Medulla oblongata (tissue), 1 donor: Measurements from ENCODE around the gene PDE8B.

Experiments used
- DNase-seq: peaks from one replicate; pipeline ENCODE4 v3.0.0-alpha.2; 2015; ENCODE audit errors: extremely low spot score

The PDE8B gene

DNA sequence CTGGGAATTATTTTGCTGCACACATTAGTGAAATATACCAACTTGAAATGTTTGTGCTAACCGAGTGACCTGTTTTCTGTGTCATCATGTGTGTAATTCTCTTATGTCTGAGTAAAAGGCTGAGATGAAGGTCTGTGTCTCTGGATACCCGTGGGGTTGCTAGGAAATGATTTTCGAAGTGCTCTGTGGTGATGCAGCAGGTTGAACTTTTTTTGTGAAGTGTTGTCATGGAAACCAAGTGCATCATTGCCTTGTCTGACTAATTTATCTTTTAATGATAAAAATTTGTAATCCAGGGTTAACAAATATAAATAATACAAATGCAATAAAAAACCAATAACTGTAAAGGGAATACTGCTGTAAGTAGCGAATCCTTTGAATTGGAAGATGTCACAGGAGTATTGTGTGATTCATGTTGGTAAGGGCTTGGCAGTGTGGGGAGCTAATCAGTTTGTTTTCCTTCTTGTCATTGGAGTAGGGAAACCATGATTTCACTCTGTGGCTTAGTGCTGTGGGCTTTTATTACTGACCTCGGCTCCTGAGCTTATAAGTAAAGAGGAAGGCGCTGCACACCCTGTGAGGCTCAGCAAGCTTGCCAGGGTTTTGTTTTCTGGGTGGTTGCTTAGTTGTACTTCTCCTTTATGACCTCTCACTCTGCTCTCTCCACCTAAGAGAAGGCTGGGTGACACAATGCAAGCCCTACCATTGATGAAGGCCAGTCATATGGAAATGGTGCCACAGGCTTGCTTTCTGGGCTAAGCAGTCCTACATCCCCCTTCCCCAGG lies 22.3 kb downstream of the PDE8B start:
- DNase-seq: peak; percentile 52

DNA sequence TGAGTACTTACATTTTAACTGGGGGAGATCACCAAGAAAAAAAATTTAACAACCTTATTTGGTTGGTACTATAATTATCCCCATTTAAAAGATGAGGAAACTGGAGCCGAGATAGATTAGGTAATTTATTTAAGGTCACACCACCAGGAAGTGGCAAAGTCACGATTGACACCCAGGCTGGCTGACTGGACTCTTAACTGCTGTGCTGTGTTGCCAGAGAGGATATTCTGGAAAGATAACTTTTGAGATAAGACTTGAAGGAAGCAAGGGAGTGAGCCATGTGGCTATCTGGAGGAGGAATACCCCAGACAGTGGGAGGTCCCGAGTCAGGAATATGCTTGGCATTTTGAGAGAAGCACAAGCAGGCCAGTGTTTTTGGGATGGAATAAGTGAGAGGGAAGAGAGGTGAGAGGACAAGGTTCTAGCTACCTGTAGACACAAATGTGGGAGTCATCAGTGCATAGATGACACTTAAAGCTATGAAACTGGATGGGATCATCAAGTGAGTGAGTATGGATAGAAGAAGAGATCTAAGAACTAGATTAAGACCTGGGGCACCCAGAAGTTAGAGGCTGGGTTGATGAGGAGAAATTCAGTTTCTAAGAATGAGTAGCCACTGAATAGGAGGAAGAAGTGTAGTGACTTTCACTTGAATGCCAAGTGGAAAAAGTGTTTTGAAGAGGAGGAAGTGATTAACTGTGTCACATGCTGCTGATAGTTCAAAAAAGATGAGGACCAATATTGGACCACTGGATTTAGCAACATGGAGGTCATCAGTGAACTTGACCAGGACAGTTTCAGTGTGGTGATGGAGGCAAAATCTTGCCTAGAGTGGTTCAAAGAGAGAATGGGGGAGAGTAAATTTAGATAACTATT lies 25.6 kb downstream of the PDE8B start:
- DNase-seq: no peak

DNA sequence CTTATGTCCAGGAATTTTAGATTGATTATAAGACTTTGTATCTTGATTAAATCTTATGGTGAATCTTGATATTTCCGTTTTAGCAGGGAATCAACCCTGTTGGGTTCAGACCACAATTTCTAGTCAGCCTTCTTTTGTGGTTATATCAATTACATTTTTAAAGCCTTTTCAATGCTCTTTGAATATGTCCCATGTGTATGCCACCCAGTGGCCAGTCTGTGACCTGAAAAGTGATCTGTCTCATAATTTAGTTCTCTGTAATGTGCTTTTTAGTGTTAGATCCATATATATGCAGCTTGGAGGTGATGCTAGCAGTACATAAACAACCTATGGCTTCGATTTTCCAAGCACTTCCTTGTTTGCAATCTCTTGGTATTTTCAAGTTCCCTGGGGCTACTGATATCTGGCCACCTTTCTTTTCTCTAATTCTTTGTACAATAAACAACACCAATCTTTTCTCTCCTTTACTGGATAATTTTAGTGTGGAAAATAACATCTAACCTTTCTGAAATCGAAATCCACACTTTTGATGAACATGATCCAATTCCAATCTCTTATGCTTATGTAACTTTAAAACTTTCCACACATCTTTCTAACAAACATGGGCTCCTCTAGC lies 28.8 kb downstream of the PDE8B start:
- no peak for DNase-seq

DNA sequence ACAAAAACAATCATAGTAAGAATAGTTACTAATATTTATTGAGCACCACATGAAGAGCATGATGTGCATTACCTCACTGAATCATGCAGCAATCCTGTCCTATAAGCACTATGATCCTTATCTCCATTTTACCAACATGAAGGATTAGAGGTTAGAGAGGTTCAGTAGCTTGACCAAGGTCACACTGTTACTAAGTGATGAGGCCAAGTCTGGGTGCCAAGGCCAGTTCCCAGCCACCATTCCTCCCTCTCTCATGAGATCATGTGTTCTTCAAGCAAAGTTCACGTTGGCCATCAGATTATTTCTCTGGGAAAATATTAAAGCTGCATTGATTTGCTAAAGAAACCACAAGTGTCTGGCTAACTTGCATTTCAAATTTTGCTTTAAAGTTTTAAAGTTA lies 31.0 kb downstream of the PDE8B start:
- DNase-seq: no peak

DNA sequence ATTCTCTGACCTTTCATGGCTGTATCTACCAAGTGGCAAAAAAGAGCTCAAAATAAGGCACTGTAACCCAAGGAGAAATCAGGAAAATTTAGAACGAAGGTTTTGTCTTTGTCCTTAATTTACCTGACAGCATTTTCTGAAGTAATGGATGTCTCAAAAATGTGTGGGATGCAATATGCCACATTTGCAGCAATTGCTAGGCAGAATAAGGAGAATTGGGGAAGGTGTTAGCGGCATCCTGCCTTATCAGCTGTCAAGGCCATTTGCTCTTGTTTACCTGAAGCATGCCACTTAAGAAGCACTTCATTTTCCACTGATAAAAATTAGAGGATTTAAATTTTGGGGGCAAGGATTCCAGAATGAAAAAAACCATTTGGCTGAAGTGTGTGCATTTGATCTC lies 39.0 kb downstream of the PDE8B start:
- DNase-seq: no peak

DNA sequence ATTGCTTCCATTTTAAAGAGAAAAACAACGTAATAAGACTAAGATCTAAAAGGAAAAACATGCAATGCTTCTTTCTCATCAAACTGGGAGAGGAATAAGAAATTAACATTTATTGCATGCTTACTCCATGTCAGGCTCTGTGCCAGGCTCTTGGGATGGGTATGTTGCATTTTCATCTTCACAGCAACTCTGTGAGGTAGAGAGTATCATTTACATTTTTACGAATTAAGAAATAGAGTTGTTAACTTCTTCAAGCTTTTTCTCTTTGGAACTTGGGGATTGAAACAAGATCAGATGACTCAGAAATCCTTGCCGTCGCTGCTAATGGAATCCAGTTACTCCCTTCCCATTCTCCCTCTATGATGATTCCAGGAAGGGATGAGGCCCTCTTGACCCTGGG lies 39.5 kb downstream of the PDE8B start:
- DNase-seq: no peak

DNA sequence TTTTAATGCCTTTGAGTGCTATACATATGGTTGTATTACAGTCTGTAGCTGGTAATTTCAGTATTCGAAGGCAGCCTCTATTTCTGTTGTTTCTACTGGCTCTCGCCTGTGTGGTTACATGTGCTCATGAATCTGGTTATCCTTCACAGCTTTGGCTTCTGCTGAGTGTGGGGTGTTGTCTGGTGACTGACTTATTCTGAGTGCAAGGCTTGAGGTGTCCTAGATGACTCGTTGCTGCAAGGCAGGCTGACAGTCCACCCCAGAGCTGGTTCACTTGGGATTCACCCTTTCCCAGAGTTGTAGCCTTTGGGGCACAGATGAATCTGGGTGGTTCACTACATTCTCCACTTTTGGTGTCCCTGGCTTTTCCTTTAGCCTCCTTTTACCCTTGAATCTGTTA lies 41.4 kb downstream of the PDE8B start:
- no peak for DNase-seq

DNA sequence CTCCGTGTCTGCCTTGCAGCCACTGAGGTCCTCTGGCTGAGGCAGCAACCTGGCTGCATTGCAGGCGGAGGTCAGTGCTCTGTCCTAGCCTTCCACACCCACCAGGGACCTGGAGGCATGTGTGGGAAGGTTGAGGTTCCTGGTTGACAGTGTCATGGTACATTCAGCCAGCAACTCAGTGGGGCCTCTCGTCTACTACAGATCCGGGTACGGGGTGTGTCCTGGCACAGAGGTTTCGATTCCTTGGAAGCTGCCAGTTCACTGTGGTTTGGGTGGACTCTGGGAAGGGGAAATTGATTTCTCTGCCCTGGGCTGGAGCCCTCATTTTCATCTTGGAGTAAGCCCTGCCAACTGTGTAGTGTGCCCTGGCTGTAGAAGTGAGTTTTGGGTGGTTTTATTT lies 45.1 kb downstream of the PDE8B start:
- DNase-seq: no peak

DNA sequence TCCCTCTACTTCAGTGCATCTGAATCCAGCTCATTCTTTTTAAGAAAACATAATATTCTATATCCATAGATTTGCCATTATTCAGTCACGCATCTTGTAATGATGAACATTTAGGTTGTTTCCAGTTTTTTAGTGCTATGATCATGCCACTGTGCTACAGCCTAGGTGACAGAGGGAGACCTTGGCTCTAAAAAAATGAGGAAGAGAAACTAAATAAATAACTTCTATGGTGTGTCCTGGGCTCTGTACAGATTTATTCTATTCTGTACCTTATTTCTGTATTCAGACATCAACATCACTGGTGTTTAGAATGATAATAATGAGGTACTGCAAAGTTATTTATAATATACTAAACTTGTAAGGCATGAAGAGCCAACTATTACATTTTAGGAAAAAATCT lies 45.9 kb downstream of the PDE8B start:
- no peak for DNase-seq

DNA sequence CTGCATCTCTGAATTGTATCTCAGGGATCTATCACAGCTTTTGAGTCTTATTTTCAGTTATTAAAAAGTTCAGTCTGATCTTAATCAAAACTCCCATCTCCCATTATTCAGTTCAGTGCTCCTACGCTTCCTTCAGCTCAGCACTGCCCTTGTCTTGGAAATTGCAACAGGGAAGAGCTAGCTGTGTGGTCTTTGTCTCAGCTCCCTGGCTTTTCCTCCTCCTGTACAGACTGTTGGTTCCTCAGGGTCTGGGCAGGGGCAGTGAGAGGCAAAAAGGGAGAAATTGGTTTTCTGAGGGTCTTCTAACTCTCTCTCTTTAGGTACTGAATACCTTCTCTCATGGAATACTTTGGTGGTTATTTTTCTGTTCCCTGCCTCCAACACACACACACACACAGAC lies 48.2 kb downstream of the PDE8B start:
- no peak for DNase-seq

DNA sequence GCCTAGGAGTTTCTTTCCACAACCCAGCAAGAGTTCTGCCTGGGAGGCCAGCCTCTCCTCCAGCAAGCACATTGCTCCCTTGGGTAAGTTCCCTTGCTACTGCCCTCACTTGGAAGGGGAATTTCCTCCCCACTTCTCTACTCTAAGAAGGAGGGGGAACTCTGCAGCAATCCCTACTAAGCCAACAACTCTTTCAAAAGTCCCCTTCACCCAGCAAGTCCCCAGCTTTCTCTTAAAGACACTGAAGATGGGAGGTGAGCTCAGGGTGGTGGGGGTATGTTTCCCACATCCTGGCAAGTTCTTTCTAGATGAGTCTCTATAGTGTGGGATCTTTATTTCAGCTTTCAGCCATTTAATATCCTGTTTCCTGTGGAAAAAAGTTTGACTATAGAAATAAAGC lies 49.0 kb downstream of the PDE8B start:
- no peak for DNase-seq

DNA sequence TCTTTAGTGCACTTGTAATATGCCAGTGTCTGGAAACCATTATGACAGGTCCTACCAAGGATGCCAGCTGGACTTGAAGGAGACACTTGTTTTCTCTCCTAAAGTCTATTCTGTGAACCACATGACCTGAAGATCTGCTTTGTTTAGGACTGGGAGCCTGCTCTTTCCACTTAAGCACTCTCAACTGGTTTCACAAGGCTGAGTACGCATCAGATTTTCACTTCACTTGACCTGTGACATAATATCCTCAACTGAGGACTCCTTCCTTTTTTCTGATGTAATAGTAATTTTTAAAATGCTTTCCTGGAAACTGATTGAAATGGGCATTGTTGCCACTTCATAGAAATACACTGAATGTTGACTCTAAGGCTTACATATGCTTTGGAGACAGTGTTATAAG lies 52.2 kb downstream of the PDE8B start:
- DNase-seq: no peak

DNA sequence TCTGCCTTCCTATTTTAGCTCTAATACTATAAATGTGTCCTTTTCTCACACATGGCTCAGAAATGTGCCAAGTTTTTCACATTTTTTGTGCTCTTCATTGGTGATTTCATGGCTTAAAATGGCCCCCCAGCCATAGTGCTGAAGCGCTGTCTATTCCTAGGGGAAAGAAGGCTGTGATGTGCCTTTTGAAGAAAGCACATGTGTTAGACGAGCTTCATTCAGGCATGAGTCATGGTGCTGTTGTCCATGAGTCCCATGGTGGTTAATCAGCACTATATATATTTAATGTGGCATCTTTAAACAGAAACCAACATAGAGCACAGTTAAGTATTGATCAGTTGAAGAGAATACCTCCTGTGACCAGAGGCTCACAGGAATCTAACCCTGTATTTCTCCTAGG lies 55.8 kb downstream of the PDE8B start:
- DNase-seq: no peak

DNA sequence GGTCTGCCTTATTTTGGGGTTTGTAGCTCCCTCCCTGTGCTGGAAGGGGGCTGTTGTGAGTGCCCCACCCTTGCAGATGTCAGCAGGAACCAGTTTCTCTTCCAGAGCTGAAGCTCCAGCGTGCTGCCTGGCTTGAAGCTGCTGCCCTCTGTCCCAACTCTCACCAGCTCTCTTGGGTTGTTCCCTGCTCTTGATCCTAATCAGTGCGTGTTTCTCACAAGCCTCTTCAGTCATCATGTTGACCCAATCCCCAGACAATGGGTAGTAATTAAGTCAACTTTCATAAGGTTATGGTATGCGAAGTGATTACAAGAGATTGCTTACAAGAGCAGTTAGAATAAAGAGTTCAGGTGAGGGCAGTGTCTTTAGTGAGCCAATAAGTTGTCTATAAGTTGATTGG lies 57.0 kb downstream of the PDE8B start:
- no peak for DNase-seq

DNA sequence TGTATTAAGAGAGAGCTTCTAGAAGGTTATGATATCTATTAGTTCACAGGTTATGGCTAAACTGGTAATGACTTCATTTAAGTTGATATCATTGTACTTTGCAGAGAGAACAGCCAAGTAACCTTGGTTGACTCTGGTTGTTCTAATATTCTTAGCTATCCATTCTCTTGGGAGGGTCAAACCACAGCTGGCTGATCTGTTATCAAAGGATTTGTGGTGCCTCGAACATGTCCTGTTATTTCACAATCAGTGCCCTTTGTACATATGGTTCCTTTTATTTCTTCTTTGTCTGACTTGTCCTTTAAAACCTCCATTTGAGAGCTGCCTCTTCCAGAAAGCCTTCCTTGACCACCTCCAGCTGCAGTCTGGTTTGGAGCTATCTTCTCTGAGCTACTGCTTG lies 61.7 kb downstream of the PDE8B start:
- no peak for DNase-seq

DNA sequence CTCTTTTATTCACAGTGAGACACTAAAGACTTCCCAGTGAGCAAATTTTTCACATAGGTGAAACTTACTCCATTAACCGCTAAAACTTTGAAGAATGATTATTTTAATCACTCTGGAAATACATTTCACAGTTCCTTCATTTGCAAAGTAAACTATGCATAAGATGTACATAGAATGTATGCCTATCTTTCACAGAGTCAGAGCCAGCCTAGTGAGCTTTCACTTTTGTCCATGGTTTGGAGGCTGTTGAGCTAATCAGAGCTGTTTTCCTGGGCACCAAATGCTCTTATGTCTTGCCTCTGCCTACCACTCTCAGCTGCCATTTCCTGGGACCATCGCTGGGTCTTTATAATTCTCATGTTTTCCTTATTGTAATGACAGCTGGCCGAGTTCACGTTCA lies 67.3 kb downstream of the PDE8B start:
- no peak for DNase-seq

DNA sequence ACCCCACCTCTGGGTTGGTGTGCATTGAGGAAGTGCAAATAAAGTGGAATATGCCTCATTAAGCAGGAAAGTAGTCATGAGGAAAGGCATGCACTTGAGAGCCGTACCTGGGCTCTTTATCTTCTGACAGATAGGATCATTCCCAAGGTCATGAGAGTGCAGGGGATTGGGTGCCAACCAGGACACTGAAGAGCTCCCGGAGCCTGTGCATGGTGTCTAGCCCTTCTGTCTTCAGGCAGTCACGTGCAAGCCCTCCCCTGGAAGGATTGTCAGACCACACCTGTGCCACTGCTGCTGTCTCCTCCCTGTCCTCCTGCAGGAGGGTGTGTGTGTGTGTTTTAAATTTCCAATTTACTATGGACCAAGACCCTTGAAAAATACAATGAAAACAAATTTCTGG lies 69.6 kb downstream of the PDE8B start:
- no peak for DNase-seq

DNA sequence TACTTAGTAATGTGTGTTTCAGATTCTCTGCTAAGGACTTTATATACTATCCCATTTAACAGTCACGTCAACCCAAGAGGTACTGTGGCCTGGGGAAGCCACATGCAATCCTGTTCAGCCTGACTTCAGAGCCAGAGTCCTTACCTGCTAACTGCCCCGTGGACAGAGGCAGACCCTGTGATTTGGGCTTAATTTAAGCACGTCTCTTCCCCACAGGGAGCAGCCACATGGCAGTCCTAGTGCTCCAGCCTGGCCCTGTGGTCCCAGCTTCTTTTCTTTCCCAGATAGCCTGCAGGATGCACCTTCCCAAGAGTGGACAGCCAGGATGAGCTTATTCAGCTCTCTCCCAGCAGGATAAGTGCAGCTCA lies 71.5 kb downstream of the PDE8B start:
- no peak for DNase-seq

DNA sequence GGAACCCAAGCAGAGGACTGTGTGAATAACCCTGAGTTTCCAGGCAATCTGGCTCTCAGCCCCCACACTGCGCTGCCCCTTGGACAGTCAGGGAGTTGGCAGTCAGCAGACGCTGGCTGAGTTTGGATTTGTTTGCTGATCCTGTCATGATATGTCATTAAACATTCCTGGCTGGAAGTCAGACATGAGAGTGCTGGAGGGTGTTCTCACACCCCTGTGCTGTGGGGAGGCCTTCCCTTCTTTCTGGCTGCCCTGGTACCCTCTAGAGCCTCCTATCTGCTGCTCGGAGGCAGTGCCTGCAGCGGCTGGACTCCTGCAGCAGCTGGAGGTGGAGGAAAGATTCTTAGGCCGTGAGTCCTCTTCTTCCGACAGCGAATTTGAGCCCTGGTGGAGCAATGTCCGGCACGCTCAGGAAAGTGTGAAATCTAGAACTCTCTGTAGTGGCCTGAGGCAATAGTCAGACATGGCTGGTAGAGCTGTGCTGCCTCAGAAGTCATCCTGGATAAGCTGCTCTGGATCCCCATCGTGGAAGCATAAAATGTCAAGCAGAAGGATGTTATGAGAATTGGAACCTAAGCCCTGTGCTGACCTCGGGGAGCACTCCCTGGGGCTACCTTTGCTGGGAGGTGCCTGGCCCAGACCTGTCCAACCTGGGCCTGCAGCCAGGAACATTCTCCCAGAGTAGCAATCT lies 72.0 kb downstream of the PDE8B start:
- DNase-seq: peak; percentile 30

DNA sequence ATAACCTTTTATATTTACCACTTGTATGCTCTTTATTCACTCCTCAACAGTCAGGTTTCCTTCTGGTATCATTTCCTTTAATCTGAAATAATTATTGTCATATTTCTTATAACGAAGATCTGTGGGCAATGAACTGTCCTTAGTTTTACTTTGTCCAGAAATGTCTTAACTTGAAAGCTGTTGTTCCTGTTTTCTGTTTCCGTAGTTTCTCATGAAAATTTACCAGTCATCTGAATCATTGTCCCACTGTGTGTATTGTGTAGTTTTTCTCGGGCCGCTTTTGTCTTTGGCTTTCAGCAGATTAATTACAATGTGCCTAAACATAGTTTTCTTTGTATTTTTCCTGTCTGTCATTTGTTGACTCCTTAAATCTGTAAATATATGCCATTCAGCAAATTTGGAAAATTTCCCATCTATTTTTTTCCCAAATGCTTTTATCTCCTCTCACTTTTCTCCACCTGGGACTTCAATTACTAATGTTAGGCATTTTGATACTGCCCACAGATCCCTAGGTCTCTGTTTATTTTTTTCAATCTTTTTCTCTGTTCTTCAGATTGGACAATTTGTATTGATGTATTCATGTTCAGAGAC lies 74.9 kb downstream of the PDE8B start:
- DNase-seq: no peak

DNA sequence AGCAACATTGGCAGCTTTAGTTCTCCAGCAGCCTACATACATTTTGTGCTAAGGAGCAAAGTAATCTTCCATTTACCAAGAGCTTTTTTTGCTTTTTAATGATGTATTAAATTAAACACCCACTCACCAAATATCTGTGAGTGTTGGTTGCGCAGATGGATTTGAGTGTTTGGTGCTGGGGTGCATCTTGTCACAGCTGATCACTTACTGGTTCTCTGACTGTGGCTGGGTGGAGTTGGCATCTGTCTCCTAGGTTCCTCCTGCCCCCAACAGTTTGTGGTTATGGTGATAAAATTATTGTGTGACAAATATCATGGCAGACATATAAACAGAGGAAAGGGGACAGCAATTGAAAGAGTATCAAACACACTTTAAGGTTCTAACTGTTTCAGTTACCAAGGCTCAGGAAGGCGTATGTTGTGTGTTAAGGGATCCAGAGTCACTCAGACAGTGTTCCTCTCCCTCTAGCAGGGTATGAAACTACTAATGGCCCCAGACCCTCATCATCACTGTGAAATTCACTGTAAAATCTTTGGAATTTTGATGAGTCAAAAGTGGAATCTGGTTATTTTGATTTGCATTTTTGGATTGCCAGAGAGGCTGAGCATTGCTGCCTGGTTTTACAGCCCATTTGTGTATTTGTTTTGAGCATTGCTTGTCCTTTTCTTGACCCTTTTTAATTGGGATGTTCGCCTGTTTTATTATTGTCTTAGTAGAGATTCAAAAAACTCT lies 81.7 kb downstream of the PDE8B start:
- DNase-seq: no peak
